Measurements from ENCODE around the gene CLEC16A. TPM values are rescaled to one million over a fixed set of nuclear protein-coding genes. Genes with fewer than 3 reads are reported as not detected.

CLEC16A gene
- total RNA-seq, 4 donors from 2014 or later, result 20.3 to 25.7 (median 25.1) TPM

DNA sequence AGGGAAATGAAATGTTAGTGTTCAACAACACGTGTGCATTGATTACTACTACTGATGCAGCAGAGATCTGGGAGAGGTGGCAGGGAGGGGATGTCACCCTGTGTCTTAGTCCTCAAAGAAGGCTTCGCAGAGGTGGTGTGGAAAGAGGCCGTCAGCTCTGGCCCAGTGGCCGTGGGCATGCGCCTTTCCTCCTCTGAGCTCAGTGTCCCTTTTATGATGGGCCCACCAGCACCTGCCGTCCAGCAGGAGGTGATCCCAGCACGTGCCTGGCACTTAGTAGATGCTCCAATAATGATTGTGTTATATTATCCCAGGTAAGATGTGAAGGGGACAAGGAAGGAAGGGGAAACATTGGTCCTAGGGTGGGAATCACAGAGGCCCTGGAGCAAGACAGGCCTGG is 106.2 kb downstream of the CLEC16A start:
- Histone ChIP-seq H3K36me3 (peaks cover 4 to 88% (median 6%) of the 10 kb centered on the region in 3 donors), H3K27ac (no peak overlapping the region)

DNA sequence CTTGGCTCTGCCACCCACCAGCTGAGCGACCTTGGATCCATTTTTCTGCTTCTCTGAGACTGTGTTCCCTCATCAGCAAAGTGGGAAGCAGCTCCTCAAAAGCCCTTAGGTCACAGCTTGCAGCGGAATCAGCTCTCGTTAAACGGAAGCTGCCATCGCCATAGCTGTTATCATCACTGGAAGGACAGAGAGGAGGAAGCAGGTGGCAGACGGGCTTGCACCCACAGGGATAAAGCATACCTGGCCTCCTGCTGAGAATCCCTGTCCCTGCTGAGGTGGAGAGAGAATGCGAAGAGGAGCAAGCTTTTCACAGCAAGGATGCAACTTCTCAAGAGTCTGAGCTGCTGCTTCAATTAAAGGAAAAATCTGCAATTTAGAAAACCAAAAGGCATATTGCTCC is 106.6 kb downstream of the CLEC16A start:
- no peak overlapping the region for H3K27ac ChIP-seq
- no peak for DNase-seq
- no peaks in the 10 kb centered on the region for H3K9me3 ChIP-seq
- peaks cover 4 to 85% (median 6%) of the 10 kb centered on the region in 3 donors for H3K36me3 ChIP-seq
- 81 to 96% methylated on average over 3 to 7 of the region's 7 CpGs for WGBS, 2 donors
- peaks cover 0 to 25% (median 5%) of the 10 kb centered on the region in 3 donors for H3K4me1 ChIP-seq
- intact Hi-C loops (cut with DNase I), result no loop called here
- no peak overlapping the region for H3K4me3 ChIP-seq
- TF ChIP-seq, protein P1, sequence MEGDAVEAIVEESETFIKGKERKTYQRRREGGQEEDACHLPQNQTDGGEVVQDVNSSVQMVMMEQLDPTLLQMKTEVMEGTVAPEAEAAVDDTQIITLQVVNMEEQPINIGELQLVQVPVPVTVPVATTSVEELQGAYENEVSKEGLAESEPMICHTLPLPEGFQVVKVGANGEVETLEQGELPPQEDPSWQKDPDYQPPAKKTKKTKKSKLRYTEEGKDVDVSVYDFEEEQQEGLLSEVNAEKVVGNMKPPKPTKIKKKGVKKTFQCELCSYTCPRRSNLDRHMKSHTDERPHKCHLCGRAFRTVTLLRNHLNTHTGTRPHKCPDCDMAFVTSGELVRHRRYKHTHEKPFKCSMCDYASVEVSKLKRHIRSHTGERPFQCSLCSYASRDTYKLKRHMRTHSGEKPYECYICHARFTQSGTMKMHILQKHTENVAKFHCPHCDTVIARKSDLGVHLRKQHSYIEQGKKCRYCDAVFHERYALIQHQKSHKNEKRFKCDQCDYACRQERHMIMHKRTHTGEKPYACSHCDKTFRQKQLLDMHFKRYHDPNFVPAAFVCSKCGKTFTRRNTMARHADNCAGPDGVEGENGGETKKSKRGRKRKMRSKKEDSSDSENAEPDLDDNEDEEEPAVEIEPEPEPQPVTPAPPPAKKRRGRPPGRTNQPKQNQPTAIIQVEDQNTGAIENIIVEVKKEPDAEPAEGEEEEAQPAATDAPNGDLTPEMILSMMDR (IDR thresholded peaks at IDR 0.05), result no peak
- no peak for TF ChIP-seq POLR2A (IDR thresholded peaks at IDR 0.05)
- no peaks in the 10 kb centered on the region for H3K27me3 ChIP-seq

More for the DNA sequence above, 106.2 kb downstream of the CLEC16A start:
- TF ChIP-seq POLR2A (IDR thresholded peaks at IDR 0.05), result no peak
- TF ChIP-seq, protein P1 (IDR thresholded peaks at IDR 0.05), result no peak
- Histone ChIP-seq H3K9me3 (no peaks in the 10 kb centered on the region), H3K4me1 (peaks cover 0 to 25% (median 5%) of the 10 kb centered on the region in 3 donors), H3K4me3 (no peak overlapping the region), H3K27me3 (no peaks in the 10 kb centered on the region)
- intact Hi-C loops (cut with DNase I), result no loop called here
- no peak for DNase-seq
- WGBS, 2 donors, result 86 to 100% methylated on average over 5 of the region's 7 CpGs

DNA sequence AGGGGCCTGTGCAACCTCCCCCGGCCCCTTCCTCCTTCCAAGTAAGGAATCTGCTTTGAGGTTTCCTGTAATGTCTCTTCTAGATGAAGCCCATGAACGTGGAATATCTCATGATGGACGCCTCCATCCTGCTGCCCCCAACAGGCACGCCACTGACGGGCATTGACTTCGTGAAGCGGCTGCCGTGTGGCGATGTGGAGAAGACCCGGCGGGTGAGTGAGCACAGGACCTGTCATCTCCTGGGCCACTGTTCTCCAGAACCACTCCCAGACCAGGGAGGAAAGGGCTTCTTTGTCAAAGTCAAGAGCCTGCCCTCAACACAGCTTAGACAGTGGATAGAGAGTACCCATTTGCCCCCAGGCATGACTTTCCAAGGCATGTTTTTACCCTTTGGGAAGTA is 107.1 kb downstream of the CLEC16A start:
- no peak for TF ChIP-seq POLR2A (IDR thresholded peaks at IDR 0.05)
- TF ChIP-seq, protein P1 (IDR thresholded peaks at IDR 0.05), result no peak
- H3K36me3 ChIP-seq, result peaks cover 4 to 80% (median 6%) of the 10 kb centered on the region in 3 donors

DNA sequence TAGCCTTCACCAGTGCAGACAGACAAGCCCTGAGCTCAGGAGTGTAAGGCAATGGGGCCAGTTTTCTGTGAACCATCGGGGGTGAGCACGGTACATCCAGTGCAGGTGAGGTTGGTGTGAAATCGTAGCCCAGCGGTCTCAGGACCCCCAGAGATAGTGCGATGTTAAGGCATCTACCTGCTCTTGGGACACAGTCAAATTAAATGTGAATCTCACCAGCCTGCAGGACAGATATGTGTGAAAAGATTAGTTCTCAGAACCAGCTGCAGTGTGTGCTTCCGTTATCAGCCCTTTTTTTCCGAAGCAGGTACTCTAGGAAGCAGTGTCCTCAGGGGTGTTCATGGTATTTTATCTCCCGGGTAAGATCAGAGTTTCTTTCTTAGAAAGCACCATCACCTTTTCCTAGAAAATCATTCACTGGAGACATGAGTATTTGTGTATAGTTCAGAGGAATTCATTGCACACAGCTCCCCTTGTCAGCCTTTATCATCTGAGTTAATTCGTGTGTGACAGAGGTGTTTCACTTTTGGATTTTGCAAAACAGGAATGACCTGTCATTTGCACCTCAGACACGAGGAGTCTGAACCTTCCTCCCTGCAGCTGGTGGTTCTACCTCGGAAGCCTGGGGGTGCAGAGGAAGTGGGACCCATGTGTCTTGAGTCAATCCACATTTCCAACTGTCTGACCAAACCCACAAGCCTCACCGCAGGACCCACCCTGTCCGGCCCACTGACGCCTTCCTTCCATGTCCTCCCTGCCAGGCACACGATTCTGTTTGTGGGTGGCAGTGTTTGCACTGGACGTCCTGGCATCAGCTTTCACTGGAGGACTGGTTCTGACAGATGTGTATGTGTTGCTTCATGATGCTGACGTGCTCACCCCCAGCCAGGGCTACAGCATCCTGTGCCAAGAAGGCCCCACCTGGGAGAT is 107.8 kb downstream of the CLEC16A start:
- peaks cover 4 to 73% (median 6%) of the 10 kb centered on the region in 3 donors for H3K36me3 ChIP-seq
- 74 to 76% methylated on average over 14 to 15 of the region's 17 CpGs for WGBS, 2 donors

More for the DNA sequence above, 107.1 kb downstream of the CLEC16A start:
- intact Hi-C loops (cut with DNase I), result no loop called here
- DNase-seq, result no peak
- no peaks in the 10 kb centered on the region for H3K27me3 ChIP-seq
- no peak overlapping the region for H3K27ac ChIP-seq
- no peak overlapping the region for H3K4me3 ChIP-seq
- WGBS, 2 donors, result 80 to 82% methylated on average over 2 to 3 of the region's 11 CpGs
- H3K9me3 ChIP-seq, result no peaks in the 10 kb centered on the region
- peaks cover 0 to 27% (median 4%) of the 10 kb centered on the region in 3 donors for H3K4me1 ChIP-seq

More for the DNA sequence above, 107.8 kb downstream of the CLEC16A start:
- TF ChIP-seq, protein P1 (IDR thresholded peaks at IDR 0.05), result no peak
- no peak for TF ChIP-seq POLR2A (IDR thresholded peaks at IDR 0.05)
- intact Hi-C loops (cut with DNase I), result no loop called here
- no peak for DNase-seq
- H3K4me3 ChIP-seq, result no peak overlapping the region
- no peaks in the 10 kb centered on the region for H3K27me3 ChIP-seq
- H3K27ac ChIP-seq, result no peak overlapping the region
- peaks cover 0 to 29% (median 4%) of the 10 kb centered on the region in 3 donors for H3K4me1 ChIP-seq
- H3K9me3 ChIP-seq, result no peaks in the 10 kb centered on the region
